Parathyroid adenoma (tissue), 2 donors: ENCODE measurements around the gene CACNA1A.

Source experiments
- H2AFZ ChIP-seq: fragments of 300-600 bp; sonication (generic); one replicate; pipeline ENCODE4 v1.7.0; 2017; ENCODE audit warnings: antibody characterized with exemption, mild to moderate bottlenecking
- H3K27ac ChIP-seq: fragments of 300-600 bp; sonication (generic); one replicate; pipeline ENCODE4 v1.7.0; 2017
- H3K27me3 ChIP-seq: fragments of 300-600 bp; sonication (generic); one replicate; pipeline ENCODE4 v1.7.0; 2017; ENCODE audit warnings: low read length; ENCODE audit not compliant: control insufficient read depth, insufficient read depth
- H3K36me3 ChIP-seq: fragments of 300-600 bp; sonication (generic); one replicate; pipeline ENCODE4 v1.7.0; 2017; ENCODE audit warnings: low read length; ENCODE audit not compliant: control insufficient read depth, insufficient read depth
- H3K4me1 ChIP-seq: fragments of 300-600 bp; sonication (generic); one replicate; pipeline ENCODE4 v1.7.0; 2017; ENCODE audit warnings: control low read depth
- H3K4me2 ChIP-seq: fragments of 300-600 bp; sonication (generic); one replicate; pipeline ENCODE4 v1.7.0; 2017; ENCODE audit warnings: low read length
- H3K4me3 ChIP-seq: fragments of 300-600 bp; sonication (generic); one replicate; pipeline ENCODE4 v1.7.0; 2017; ENCODE audit warnings: low read depth, low read length
- H3K79me2 ChIP-seq: fragments of 300-600 bp; sonication (generic); one replicate; pipeline ENCODE4 v1.7.0; 2017; ENCODE audit warnings: control low read depth
- H3K9ac ChIP-seq: fragments of 300-600 bp; sonication (generic); one replicate; pipeline ENCODE4 v1.7.0; 2017; ENCODE audit warnings: mild to moderate bottlenecking
- H3K9me3 ChIP-seq: fragments of 300-600 bp; sonication (generic); one replicate; pipeline ENCODE4 v1.7.0; 2017; ENCODE audit warnings: low read length; ENCODE audit not compliant: control insufficient read depth
- TF ChIP-seq, protein P1 (sequence below): fragments of 300-600 bp; sonication (generic); IDR thresholded peaks from one replicate; pipeline ENCODE4 v1.7.0; 2017; ENCODE audit warnings: antibody characterized with exemption, mild to moderate bottlenecking
- donor health status: primary hyperparathyroidism.

The CACNA1A gene

GRCh38 chr19:13411899-13412298 is 94.4 kb downstream of the CACNA1A start:
- Histone ChIP-seq H3K4me2 (no peak overlapping the region), H3K9ac (no peak overlapping the region), H3K9me3 (no peaks in the 10 kb centered on the region), H3K27ac (no peak overlapping the region), H3K79me2 (no peaks in the 10 kb centered on the region), H3K4me1 (no peaks in the 10 kb centered on the region), H3K4me3 (no peak overlapping the region), H3K27me3 (no peaks in the 10 kb centered on the region), H3K36me3 (no peaks in the 10 kb centered on the region), H2AFZ (no peak overlapping the region)
- TF ChIP-seq, protein P1, sequence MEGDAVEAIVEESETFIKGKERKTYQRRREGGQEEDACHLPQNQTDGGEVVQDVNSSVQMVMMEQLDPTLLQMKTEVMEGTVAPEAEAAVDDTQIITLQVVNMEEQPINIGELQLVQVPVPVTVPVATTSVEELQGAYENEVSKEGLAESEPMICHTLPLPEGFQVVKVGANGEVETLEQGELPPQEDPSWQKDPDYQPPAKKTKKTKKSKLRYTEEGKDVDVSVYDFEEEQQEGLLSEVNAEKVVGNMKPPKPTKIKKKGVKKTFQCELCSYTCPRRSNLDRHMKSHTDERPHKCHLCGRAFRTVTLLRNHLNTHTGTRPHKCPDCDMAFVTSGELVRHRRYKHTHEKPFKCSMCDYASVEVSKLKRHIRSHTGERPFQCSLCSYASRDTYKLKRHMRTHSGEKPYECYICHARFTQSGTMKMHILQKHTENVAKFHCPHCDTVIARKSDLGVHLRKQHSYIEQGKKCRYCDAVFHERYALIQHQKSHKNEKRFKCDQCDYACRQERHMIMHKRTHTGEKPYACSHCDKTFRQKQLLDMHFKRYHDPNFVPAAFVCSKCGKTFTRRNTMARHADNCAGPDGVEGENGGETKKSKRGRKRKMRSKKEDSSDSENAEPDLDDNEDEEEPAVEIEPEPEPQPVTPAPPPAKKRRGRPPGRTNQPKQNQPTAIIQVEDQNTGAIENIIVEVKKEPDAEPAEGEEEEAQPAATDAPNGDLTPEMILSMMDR = no peak

DNA sequence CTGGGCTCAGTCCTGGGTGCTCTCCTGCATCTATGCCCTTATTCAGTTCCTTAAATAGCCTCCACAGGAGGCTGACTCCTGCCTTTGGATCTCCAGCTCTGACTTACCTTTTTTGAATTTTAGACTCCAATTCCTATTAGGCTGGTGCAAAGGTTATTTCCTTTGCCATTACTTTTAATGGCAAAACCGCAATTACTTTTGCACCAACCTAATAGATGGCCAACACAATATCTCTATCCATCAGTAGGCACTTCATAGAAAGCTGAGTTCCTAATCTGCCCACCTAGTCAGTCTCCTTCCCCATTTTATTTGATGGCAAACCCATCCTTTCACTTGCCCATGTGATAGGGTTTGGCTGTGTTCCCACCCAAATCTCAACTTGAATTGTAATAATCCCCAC is 95.3 kb downstream of the CACNA1A start:
- Histone ChIP-seq H3K27ac (no peak overlapping the region), H3K4me1 (no peaks in the 10 kb centered on the region), H3K4me3 (no peak overlapping the region), H3K9me3 (no peaks in the 10 kb centered on the region), H3K36me3 (no peaks in the 10 kb centered on the region), H3K27me3 (no peaks in the 10 kb centered on the region), H3K79me2 (no peaks in the 10 kb centered on the region), H2AFZ (no peak overlapping the region), H3K9ac (no peak overlapping the region), H3K4me2 (no peak overlapping the region)
- TF ChIP-seq, protein P1 = no peak

DNA sequence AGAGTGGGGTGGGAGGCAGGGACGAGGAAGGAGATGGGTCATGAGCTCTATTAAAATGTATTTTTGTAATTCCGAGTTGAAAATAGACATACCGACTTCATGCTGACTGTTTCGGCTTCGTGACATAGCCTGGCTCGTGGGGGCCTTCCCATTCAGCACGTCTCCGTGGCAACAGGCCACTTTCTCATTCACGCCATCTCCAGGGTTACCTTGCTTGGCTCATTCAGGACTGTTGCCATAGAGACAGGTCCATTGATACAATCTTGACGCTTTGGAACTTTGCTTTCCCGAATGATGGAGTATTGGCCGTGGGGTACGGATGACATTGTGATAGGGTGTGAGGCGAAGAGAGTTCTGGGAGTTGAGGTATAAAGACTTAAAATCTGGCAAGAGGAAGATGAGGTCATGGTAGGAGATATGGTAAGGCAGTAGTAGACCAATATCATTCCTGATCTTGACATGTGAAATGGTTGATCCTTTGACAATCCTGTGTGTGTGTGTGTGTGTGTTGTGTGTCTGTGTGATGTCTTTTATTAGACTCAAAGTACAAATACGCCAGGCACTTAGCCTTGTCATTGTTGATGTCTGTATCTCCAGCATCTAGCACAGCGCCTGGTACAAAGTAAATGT is 97.3 kb downstream of the CACNA1A start:
- Histone ChIP-seq H3K27me3 (no peaks in the 10 kb centered on the region), H3K4me2 (no peak overlapping the region), H3K9me3 (no peaks in the 10 kb centered on the region), H3K9ac (no peak overlapping the region), H3K36me3 (no peaks in the 10 kb centered on the region), H3K27ac (no peak overlapping the region), H2AFZ (no peak overlapping the region), H3K79me2 (no peaks in the 10 kb centered on the region), H3K4me1 (no peaks in the 10 kb centered on the region), H3K4me3 (no peak overlapping the region)
- TF ChIP-seq, protein P1 = no peak

DNA sequence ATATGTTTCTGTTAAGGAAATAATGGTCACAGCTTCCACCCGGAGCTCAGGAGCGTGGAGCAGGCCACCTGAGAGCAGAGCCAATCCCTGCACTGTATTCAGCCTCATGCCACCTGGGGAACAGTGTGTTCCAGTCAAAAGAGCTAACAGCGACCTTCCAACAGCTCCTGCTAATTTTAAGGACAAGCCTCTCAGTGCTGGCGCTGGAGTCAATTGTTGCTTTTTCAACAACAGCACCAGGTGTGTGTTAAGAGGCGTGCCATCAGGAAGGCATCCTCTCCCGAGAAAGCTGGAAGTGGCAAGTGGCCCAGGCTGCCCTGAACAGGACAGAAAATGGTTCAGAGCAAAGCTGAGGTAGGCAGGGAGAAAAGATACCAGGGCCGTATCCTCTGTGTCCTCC is 102.0 kb downstream of the CACNA1A start:
- Histone ChIP-seq H3K4me2 (no peak overlapping the region), H3K9me3 (no peaks in the 10 kb centered on the region), H3K9ac (no peak overlapping the region), H3K36me3 (no peaks in the 10 kb centered on the region), H3K27ac (no peak overlapping the region), H3K4me3 (no peak overlapping the region), H3K27me3 (no peaks in the 10 kb centered on the region), H3K79me2 (no peaks in the 10 kb centered on the region), H2AFZ (no peak overlapping the region), H3K4me1 (no peaks in the 10 kb centered on the region)
- TF ChIP-seq, protein P1 = no peak

DNA sequence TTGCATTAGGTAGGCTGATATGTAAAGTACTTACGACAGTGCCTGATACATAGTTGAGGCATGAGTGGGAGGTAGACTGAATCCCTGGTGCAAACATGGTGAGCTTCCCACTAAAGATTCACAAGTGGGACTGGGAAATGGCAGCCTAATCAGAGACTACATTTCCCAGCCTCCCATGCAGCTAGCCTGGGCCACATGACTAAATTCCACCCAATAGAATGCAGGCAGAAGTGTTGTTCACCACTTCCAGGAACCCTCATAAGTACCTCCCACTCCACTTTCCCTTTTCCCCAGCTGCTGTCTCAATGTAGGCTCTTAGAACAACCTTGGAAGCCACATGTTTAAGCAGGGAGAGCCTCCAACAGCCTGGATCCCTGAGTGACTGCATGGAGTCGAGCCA is 104.9 kb downstream of the CACNA1A start:
- H3K79me2 ChIP-seq = no peaks in the 10 kb centered on the region
- no peaks in the 10 kb centered on the region for H3K9me3 ChIP-seq
- H3K27me3 ChIP-seq = no peaks in the 10 kb centered on the region
- TF ChIP-seq, protein P1 = no peak
- no peaks in the 10 kb centered on the region for H3K36me3 ChIP-seq
- H3K9ac ChIP-seq = no peak overlapping the region
- H3K4me2 ChIP-seq = no peak overlapping the region
- H3K4me1 ChIP-seq = no peaks in the 10 kb centered on the region
- no peak overlapping the region for H2AFZ ChIP-seq
- H3K4me3 ChIP-seq = no peak overlapping the region
- H3K27ac ChIP-seq = no peak overlapping the region
